ENCODE results near the gene FARP2.

FARP2 gene

GRCh38 chr2:241540401-241540770 is 184.3 kb downstream of the FARP2 start:
- Histone ChIP-seq H3K9ac (ENCODE audit: low read depth, low read length, poor library complexity, severe bottlenecking) (no peak overlapping the region), H3K36me3 (ENCODE audit: insufficient read depth, low read length) (no peaks in the 10 kb centered on the region), H4K20me1 (ENCODE audit: insufficient read depth, low read length, poor library complexity, severe bottlenecking) (no peaks in the 10 kb centered on the region), H3K4me3 (ENCODE audit: low read length, poor library complexity, severe bottlenecking) (no peak overlapping the region), H2AFZ (ENCODE audit: low read length) (no peak overlapping the region), H3K4me1 (ENCODE audit: insufficient read depth, low read length, poor library complexity, severe bottlenecking) (no peaks in the 10 kb centered on the region), H3F3A (ENCODE audit: low read depth) (no peaks in the 10 kb centered on the region), H3K79me2 (ENCODE audit: insufficient read depth, low read length) (no peaks in the 10 kb centered on the region), H3K27me3 (ENCODE audit: insufficient read depth, low read length, poor library complexity, severe bottlenecking) (no peaks in the 10 kb centered on the region), H3K4me2 (ENCODE audit: low read depth, low read length, poor library complexity, severe bottlenecking) (no peak overlapping the region), H3K9me2 (replicated peaks; ENCODE audit: low read depth, low read length) (no peaks in the 10 kb centered on the region), H3K9me3 (ENCODE audit: insufficient read depth, low read depth, low read length) (no peaks in the 10 kb centered on the region)
- TF ChIP-seq, protein P1, sequence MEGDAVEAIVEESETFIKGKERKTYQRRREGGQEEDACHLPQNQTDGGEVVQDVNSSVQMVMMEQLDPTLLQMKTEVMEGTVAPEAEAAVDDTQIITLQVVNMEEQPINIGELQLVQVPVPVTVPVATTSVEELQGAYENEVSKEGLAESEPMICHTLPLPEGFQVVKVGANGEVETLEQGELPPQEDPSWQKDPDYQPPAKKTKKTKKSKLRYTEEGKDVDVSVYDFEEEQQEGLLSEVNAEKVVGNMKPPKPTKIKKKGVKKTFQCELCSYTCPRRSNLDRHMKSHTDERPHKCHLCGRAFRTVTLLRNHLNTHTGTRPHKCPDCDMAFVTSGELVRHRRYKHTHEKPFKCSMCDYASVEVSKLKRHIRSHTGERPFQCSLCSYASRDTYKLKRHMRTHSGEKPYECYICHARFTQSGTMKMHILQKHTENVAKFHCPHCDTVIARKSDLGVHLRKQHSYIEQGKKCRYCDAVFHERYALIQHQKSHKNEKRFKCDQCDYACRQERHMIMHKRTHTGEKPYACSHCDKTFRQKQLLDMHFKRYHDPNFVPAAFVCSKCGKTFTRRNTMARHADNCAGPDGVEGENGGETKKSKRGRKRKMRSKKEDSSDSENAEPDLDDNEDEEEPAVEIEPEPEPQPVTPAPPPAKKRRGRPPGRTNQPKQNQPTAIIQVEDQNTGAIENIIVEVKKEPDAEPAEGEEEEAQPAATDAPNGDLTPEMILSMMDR (conservative IDR thresholded peaks at IDR 0.05; ENCODE audit: low read length): no peak
- TF ChIP-seq EZH2phosphoT487 (IDR thresholded peaks at IDR 0.05; ENCODE audit: borderline replicate concordance): no peak

- Histone ChIP-seq H3K36me3 (ENCODE audit: insufficient read depth, low read length) (no peaks in the 10 kb centered on the region), H3K4me2 (ENCODE audit: low read depth, low read length, poor library complexity, severe bottlenecking) (no peak overlapping the region), H3K9me3 (ENCODE audit: insufficient read depth, low read depth, low read length) (no peaks in the 10 kb centered on the region), H3K9me2 (replicated peaks; ENCODE audit: low read depth, low read length) (no peaks in the 10 kb centered on the region), H3K4me3 (ENCODE audit: low read length, poor library complexity, severe bottlenecking) (no peak overlapping the region), H3K9ac (ENCODE audit: low read depth, low read length, poor library complexity, severe bottlenecking) (no peak overlapping the region), H4K20me1 (ENCODE audit: insufficient read depth, low read length, poor library complexity, severe bottlenecking) (no peaks in the 10 kb centered on the region), H3F3A (ENCODE audit: low read depth) (no peaks in the 10 kb centered on the region), H3K4me1 (ENCODE audit: insufficient read depth, low read length, poor library complexity, severe bottlenecking) (no peaks in the 10 kb centered on the region), H2AFZ (ENCODE audit: low read length) (no peak overlapping the region), H3K27me3 (ENCODE audit: insufficient read depth, low read length, poor library complexity, severe bottlenecking) (no peaks in the 10 kb centered on the region), H3K79me2 (ENCODE audit: insufficient read depth, low read length) (no peaks in the 10 kb centered on the region)
- no peak for TF ChIP-seq EZH2phosphoT487 (IDR thresholded peaks at IDR 0.05; ENCODE audit: borderline replicate concordance)
- TF ChIP-seq, protein P1 (conservative IDR thresholded peaks at IDR 0.05; ENCODE audit: low read length): no peak
Observed at GRCh38 chr2:241540771-241541561, 184.9 kb downstream of the FARP2 start.

DNA sequence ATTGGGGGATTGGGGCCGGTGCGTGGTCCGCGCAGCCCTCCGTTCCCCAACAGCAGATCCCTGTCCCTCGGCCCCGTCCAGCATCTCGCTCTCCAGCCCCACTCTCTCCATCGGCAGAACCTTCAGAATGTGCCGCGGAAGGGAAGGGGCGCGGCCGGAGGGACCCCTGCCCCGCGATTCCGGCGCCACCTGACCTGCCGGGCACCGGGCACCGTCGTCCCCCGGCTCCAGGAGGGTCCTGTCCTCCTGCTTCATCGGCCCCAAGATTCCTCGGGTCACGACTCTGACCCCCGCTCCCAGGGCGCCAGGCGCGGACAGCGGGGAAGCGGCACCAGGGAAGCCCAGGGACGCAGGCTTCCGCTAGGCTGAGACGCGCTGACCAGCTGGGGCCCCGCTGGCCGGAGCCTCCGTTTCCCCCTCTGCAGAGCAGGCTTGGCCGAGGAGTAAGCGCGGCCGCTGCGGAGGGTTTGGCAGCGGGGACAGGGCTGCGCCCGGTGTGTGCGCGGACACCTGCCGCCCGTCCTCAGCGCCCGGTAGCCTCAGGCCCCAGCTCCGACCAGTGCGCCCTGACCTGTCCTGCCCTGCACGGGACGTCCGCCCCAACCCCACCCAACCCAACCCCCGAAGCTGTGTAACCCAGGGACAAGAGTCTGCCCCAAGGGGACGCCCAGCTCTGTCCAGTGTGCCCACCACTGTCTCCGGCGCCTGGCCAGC is 185.6 kb downstream of the FARP2 start:
- Histone ChIP-seq H3K4me1 (ENCODE audit: insufficient read depth, low read length, poor library complexity, severe bottlenecking) (no peaks in the 10 kb centered on the region), H3K27me3 (ENCODE audit: insufficient read depth, low read length, poor library complexity, severe bottlenecking) (no peaks in the 10 kb centered on the region), H3K4me2 (ENCODE audit: low read depth, low read length, poor library complexity, severe bottlenecking) (no peak overlapping the region), H3K4me3 (ENCODE audit: low read length, poor library complexity, severe bottlenecking) (no peak overlapping the region), H3K79me2 (ENCODE audit: insufficient read depth, low read length) (no peaks in the 10 kb centered on the region), H3K9me2 (replicated peaks; ENCODE audit: low read depth, low read length) (no peaks in the 10 kb centered on the region), H3K9me3 (ENCODE audit: insufficient read depth, low read depth, low read length) (no peaks in the 10 kb centered on the region), H4K20me1 (ENCODE audit: insufficient read depth, low read length, poor library complexity, severe bottlenecking) (no peaks in the 10 kb centered on the region), H2AFZ (ENCODE audit: low read length) (no peak overlapping the region), H3K36me3 (ENCODE audit: insufficient read depth, low read length) (no peaks in the 10 kb centered on the region), H3F3A (ENCODE audit: low read depth) (no peaks in the 10 kb centered on the region), H3K9ac (ENCODE audit: low read depth, low read length, poor library complexity, severe bottlenecking) (no peak overlapping the region)
- TF ChIP-seq EZH2phosphoT487 (IDR thresholded peaks at IDR 0.05; ENCODE audit: borderline replicate concordance): no peak
- TF ChIP-seq, protein P1 (conservative IDR thresholded peaks at IDR 0.05; ENCODE audit: low read length): no peak

Measured in Loucy (cell line).